ENCODE data around the gene ELOVL2. TPM values are rescaled to one million over a fixed set of nuclear protein-coding genes. Genes with fewer than 3 reads are reported as not detected.

The ELOVL2 gene
- total RNA-seq, 1 donor = not detected

DNA sequence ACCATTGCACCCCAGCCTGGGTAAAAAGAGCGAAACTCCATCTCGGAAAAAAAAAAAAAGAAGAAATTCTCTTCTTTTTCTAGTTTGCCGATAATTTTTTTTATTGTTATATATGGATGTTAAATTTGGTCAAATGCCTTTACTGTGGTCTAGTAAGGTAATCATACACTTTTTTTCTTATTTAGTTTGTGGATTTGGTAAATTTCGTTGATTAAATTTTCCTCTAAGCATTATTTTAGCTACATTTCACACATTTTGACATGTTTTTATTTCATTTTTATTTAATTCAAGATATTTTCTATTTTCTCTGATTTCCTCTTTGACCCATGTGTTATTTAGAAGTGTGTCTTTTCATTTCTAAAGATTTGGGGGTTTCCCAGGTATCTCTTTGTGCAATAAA is 18.0 kb upstream of the ELOVL2 start:
- no peak for DNase-seq (ENCODE audit: low read depth in 2 of 3, low spot score in 2 of 3)

DNA sequence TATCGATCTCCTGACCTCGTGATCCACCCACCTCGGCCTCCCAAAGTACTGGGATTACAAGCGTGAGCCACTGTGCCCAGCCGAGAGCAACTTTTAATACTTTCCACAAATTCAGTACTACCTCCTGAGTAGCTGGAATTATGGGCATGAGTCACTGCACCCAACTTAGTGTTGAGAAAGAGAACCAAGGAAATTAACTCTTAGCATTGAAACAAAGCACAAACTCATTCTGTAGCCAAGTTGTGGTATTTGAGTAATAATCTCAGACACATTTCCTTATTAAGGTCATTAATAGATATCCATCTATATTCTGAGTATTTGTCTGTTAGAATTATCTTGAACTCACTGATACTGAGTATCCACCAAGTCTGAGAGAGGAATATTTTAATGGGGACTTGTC is 14.3 kb upstream of the ELOVL2 start:
- no peak for DNase-seq (ENCODE audit: low read depth in 2 of 3, low spot score in 2 of 3)

DNA sequence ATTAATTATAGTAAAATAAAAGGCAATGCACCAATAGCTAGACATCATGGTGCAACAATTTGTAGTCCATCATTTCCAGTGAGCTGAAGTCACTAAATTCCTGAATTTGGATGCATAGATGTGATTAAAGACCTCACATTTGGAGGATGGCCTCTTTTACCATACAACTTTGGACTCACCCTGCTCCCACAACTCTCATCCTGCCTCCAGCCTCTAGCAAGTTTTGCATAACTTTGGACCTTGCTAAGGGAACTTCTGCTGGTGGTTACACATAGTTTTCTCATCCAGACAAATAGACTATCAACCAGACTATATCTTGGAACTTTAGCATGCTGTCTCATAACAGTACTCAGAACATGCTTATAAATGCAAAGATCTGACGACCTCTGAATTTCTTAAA is 12.8 kb upstream of the ELOVL2 start:
- no peak for DNase-seq (ENCODE audit: low read depth in 2 of 3, low spot score in 2 of 3)

DNA sequence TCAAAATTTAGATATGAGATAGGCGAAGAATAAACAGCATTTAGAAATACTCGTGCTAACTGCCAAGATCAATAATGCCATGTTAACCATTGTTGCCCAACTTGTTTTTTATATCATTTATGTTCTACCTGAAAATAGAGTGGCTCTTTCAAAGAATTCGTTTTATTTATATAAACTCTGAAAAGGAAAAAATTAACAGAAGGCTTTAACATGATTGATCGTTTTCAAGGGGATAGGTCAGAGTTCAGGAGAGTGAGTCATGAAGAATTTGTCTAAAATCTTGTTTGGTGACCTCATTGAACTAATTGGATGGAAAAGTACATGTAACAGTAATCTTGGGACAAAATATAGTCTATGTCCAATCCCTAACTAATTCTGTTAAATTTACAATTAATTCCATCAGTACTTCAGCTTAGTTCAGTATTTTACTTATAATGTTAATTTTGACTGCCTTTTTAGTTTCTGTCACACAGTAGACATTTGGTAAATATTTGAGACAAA is 11.1 kb upstream of the ELOVL2 start:
- no peak for DNase-seq (ENCODE audit: low read depth in 2 of 3, low spot score in 2 of 3)

DNA sequence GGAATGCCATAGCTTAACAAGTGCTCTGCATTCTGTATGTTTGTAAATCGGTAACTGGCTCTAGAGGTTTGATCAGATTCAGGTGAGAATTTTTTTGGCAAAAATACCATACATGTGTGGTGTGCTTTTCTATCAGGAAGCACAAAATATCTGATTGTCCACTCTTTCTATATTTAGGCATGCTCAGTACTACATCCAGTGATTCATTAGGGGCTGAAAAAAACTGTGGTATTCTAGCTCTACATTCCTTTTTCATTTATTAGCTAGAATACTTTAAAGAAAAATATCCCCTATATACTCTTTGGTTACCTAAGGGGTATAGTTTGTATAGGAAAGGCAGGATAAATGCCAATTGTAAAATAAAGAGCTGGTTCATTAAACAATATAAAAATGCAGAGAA is 10.6 kb upstream of the ELOVL2 start:
- DNase-seq (ENCODE audit: low read depth in 2 of 3, low spot score in 2 of 3) = no peak

DNA sequence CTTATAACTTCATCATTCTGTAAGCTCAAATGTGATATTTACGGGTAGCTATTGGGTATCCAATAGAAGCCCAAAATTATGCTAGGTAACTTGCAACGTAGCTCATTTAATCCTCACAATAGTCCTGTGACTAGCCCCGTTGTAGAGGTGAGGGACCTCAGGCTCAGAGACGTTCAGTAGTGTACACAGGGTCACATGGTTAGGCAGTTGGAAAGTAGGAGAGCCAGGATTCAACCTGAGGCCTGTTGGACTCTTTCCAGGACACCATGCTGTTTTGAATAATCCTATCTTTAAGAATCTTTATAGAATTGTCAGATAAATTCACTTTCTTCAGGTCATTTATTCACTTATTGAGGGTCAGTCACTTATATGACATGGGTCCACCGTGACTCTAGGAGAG is 9.2 kb upstream of the ELOVL2 start:
- DNase-seq (ENCODE audit: low read depth in 2 of 3, low spot score in 2 of 3) = no peak

DNA sequence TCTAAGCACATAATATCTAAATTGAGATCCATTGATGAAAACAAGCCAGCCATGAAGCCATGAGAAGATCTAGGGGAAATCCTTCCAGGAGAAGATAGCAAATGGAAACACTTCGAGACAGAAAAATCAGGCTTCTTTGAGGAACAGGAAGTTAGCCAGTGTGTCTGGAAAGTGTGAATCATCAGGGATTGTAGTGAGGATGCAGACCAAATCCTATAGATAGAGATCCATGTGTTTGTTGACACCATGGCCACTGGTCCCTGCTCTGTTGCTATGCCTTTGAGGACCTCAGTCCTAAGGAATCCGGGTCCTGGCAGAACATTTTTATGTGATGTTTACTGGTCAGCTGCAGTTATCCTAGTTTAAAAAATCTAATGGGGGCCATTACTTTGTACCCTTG is 6.6 kb upstream of the ELOVL2 start:
- no peak for DNase-seq (ENCODE audit: low read depth in 2 of 3, low spot score in 2 of 3)

DNA sequence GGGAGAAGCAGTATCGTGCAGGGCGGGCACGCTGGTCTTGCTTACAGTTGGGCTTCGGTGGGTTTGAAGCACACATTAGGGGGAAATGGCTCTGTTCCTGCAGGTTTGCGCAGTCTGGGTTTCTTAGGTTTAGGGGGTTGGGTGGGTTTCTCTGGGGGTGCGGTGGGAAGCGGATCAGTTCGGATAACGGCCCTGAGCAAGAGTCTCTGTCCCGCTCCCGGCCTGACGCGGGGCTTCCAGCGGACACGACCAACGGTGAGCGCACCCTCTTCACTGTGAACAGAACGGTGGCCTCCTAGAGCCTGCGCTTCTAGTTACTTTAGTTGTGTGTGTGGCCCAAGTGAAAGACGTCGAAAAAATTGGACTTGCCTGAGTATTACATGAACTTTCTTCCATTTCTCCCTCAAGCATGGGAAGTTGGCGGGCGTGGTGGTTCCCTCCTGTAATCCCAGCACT is 635 bp upstream of the ELOVL2 start:
- no peak for DNase-seq (ENCODE audit: low read depth in 2 of 3, low spot score in 2 of 3)

DNA sequence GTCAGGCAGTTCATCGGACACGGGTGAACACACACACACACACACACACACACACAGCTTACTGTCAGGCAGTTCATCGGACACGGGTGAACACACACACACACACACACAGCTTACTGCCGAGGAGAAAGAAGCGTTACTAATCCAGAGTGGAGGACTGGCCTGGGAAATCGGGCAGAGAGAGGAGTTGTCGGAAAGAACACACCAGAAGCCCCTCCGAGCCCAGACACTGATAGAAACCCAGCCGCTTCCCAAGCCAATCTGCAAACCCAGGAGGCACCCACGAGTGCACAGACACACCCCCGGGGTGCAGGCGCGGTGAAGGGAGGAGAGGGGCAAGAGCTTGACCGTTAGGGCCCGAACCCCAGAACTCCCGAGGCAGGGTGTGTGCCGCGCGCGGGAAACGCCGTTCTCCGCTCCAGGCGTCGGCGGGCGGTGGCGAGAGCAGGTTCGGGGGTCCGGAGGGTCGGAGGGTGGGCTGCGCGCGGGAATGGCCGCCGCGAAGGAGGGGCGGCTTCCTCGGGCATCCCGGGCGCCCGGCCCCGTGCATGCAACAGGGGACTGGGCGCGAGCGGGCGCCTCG is 636 bp downstream of the ELOVL2 start:
- no peak for DNase-seq (ENCODE audit: low read depth in 2 of 3, low spot score in 2 of 3)

DNA sequence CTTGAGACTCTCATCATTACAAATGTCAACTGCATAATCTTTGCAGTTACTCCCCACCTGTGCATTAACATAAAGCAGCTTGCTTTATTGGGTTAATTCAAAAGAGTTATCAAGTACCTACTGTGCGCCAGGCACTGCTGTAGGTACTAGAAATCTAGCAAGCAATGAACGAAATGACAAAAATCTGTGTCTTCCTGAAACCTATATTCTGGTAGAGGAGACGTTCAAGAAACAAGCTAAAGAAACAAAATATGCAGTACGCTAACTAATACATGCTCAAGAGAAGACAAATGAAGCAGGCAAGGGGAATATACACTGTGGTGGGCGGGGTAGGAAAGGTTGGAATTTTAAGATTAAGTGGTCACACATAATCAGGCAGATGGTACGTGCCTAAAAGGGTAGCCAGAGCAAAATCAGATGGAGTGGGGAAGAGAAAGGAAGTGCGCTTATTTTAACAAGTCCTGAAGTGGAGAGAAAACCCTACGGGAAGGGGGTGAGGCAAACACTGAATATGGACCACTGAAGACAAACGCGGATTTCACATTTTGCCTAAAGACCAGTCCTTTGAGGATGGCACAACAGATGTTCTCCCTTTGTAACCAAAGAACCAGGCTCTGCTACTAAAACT is 1.2 kb downstream of the ELOVL2 start:
- DNase-seq (ENCODE audit: low read depth in 2 of 3, low spot score in 2 of 3) = peak in 1 of 3 donors; percentile 36

DNA sequence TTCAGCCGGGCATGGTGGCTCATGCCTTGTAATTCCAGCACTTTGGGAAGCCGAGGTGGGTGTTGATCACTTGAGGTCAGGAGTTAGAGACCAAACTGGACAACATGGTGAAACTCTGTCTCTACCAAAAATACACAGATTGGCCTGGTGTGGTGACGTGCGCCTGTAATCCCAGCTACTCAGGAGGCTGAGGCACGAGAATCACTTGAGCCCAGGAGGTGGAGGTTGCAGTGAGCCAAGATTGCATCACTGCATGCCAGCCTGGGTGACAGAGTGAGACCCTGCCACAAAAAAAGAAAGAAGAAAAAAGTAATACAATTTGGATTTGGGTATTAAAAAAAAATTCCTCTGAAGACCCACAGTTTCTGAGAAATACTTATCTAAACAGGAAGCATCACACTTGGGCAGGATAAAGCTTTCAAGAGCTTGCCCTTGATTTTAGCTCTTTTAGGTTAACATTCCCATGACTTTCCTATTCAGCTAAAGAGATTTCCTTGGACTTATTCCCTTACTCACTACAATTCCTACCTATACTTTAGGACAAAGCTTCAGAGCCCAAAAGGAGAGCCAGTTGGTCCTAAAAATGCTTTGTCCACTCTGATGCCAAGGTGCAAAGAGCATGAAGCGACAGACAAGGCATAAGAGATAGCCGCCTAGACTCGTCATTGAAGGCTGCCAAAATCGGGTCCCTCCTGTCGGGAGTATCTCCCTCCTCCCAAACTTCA is 1.9 kb downstream of the ELOVL2 start:
- no peak for DNase-seq (ENCODE audit: low read depth in 2 of 3, low spot score in 2 of 3)

DNA sequence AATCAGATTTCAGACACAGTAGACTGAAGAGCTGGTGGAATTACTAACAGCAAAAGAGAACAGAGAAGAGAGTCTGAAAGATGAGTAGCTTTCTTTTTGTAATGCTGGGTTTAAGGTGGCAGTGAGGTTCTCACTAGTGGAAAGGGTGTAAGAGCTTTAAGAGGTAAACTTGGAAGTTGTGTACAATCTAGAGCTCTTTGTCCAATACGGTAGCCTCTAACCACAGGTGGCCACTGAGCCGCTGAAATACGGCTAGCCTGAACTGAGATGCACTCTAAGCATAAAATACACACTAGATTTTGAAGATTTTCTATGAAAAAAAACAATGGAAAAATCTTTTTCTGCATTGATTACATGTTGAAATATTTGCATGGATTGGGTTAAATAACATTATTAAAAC is 4.0 kb downstream of the ELOVL2 start:
- DNase-seq (ENCODE audit: low read depth in 2 of 3, low spot score in 2 of 3) = no peak

DNA sequence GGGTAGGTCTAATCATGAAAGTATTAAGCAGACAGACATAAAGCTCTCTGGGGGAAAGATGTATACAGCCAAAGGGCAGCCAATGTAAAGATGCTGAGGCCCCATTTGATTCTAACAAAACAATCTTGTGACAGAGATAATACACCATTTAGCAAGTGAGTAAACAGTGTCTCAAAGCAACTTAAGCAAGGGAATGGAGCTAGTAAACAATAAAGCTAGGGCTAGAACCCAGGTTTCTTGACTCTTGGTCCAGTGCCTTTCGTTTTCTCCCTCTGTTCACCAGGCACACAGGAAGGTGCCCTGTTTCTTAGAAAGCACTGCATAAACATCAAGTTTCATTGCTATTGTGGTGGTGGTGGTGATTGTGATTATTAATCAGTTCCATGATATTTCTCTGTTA is 5.1 kb downstream of the ELOVL2 start:
- DNase-seq (ENCODE audit: low read depth in 2 of 3, low spot score in 2 of 3) = no peak

DNA sequence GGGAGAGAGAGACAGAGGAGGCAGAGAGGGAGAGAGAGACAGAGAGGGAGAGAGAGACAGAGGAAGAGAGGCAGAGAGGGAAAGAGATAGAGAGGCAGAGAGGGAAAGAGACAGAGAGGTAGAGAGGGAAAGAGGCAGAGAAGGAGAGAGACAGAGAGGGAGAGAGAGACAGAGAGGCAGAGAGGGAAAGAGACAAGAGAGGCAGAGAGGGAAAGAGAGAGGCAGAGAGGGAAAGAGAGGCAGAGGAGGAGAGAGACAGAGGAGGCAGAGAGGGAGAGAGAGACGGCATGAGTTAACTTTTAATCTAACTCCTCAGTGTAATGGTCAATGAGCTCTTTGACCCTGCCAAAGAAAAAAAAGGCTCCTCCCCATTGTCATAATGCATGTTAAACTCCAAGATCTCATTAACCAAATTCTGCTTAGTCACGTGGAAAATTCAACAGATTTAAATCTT is 7.1 kb downstream of the ELOVL2 start:
- DNase-seq (ENCODE audit: low read depth in 2 of 3, low spot score in 2 of 3) = no peak

DNA sequence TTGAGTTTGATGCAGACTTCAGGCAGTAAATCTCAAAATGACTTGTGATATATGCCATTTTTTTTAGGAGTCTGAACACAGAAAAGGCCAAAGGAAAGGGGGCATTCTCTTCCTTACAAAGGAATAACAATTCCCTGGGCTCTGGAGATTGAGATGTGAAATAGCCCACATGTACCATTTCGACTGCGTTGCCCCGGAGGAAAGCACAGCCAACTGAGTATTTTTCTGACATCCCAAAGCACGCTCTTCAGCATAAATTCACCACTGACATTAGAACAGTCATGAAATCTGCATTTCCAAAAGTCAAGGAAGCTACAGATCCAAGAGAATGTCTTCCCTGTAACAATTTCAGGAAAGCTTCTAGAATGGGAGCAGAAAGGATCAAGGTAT is 7.8 kb downstream of the ELOVL2 start:
- no peak for DNase-seq (ENCODE audit: low read depth in 2 of 3, low spot score in 2 of 3)

DNA sequence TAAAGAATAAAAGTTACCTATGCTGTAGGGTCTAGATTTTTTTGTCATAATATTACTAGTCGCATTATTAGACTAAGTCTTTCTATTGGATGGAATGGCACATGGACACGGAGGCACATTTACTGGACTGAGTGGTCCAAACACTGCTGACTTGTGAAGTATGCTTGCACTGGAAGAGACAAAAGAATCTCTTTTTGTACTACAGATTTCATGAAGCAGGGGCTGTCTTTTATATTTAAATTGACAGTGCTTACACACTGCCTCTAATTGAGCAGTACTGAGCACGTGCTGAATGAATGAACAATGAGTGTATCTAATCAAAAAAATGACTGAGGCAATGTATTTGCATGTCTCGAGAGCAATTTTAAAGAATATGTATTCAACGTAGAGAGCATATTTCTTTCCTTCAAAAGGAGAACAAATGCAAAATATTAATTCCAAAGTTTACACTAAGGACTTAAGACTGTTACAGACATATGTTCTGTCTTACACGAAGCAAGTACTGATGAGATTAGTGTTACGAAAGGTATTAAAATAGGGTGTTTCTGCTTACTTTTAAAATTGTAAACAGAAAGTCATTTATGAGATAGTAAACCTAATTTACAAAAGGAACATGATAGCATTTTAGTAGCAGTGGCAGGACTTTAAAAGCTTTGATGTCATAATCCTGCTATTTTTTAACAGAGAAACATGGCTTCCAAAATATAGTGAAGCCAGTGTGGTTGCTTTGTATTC is 8.3 kb downstream of the ELOVL2 start:
- no peak for DNase-seq (ENCODE audit: low read depth in 2 of 3, low spot score in 2 of 3)

DNA sequence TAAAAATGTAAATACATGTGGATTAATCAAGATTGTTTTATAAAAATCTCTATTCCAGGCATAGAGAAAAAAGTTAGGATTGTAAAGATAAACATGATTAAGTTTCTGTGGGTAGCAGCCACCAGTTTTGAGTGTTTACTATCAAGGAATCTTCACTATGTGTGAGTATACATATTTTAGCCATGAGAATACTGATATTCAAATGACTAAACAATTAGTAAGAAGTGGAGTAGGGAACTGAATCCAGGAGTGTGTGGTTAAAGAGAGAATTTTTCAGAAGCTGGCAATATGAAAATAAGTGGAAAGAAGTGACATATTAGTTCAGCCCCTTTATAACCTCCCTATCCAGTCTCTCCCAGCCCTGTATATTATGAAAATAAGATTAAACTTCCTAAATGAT is 10.3 kb downstream of the ELOVL2 start:
- no peak for DNase-seq (ENCODE audit: low read depth in 2 of 3, low spot score in 2 of 3)

DNA sequence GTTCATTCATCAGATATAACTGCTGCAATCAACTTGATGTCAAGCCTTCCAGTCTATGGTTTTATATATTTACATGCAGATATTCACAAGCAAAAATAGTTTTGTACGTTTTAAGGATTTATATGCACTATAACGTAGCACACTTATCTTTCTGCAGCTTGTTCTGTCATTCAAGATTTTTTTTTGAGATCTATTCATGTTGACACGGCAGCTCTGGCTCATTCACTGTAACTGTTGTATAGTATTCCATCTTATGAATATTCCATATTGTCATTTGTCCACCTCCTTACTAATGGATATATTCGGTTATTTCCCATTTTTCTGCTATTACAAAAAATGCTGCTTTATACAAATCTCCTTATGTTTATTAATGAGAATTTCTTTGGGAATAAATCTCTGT is 13.2 kb downstream of the ELOVL2 start:
- no peak for DNase-seq (ENCODE audit: low read depth in 2 of 3, low spot score in 2 of 3)

DNA sequence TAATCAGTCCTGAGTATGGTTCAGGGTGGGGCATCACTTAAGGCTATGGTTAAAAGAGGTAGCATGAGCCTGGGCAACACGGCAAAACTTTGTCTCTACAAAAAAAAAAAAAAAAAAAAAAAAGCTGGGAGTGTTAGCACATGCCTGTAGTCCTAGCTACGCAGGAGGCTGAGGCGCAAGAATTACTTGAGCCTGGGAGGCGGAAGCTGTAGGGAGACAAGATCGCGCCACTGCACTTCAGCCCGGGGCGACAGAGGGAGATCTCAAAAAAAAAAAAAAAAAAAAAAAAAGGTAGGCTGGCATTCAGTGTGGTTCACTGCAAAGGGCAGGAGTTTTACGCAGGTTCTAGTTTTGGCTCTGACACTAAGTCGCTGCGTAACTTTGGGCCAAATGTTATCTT is 15.1 kb downstream of the ELOVL2 start:
- DNase-seq (ENCODE audit: low read depth in 2 of 3, low spot score in 2 of 3) = no peak

DNA sequence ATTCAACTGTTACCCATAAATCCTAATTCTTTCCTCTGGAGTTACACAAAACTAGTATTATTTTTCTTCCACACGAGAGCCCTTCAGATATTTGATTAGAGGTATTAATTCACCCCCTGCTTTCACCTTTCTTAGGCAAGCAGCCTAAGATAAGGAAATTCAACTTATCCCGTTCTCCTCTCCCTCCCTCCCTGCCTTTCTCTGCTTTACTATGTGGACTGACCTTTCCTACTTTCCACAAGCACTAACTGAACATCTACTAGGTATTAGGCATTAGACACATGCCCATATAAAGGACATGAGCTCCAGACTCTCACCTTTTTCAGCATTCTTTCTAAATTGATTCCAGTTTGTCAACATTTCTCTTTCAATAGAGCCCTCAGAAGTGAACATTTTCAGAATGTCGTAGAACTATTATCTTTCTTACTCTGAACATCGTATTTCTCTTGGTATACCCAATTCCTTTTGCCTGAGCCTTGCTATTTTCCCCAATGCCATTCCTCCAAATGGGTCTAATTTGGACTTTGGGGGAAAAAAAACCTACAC is 16.5 kb downstream of the ELOVL2 start:
- no peak for DNase-seq (ENCODE audit: low read depth in 2 of 3, low spot score in 2 of 3)

Measured in hematopoietic multipotent progenitor cell (in vitro differentiated cells).